ENCODE measurements around the gene C19orf85. TPM values are rescaled to one million over a fixed set of nuclear protein-coding genes. Genes with fewer than 3 reads are reported as not detected.

Gene C19orf85
- total RNA-seq, 1 donor from 2014 or later, result not detected

DNA sequence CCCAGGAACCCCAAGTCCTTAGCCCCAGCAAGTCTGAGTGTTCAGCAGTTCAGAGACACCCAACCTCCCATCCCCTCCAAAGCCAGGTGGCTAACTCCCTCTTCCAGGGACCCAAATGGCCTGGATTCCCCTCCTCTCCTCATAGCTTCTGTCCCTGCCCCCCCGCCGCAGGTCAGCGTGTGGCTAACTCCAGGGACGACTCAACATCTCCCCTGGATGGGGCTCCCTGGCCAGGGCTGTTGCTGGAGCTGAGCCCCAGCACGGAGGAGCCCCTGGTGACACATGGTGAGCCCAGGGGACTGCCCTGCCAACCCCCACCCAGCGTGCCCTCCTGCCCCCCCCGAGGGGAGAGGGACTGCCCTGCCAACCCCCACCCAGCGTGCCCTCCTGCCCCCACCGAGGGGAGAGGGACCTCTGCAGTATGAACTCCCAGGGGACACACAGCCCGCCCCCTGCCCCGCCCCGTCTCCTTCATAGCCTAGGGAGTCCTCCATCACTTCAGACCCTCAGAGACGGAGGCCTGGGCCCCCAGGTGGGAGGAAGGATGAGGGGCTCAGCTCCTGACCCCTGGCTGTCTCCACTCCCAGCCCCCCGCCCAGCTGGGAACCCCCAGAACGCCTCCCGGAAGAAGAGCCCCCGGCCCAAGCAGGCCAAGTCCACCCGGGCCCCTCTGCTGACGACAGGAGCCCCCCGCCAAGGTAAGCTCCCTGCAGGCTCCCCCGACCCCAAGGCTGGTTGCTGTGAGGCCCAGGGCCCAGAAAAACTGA is 25.3 kb upstream of the C19orf85 start:
- DNase-seq (ENCODE audit: low read depth, low spot score), result no peak

DNA sequence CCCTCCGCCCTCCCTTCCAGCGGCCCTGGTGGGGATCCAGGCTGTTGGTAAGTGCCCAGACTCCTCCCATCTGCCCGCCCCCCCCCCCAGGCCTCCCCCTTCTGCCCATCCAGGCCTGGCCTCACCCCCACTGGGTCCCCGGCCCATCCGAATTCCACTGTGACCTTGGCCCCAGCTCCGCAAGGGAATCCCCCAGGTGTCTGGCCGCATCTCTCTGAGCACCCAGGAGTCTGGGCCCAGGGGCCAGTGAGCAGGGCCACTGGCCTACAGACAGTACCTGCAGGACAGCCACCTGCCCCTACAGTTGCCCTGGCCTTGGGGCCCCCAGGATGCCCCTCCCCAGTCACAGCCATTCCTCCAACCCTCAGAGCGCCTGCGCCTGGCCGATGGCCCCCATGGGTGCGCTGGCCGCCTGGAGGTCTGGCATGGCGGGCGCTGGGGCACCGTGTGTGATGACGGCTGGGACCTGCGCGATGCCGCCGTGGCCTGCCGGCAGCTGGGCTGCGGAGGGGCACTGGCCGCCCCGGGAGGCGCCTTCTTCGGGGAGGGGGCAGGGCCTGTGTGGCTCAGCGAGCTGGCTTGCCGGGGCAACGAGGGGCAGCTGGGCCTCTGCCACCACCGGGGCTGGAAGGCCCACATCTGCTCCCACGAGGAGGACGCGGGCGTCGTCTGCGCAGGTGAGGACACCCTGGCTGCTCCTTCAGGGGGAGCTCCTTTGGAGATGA is 24.6 kb upstream of the C19orf85 start:
- no peak for DNase-seq (ENCODE audit: low read depth, low spot score)

DNA sequence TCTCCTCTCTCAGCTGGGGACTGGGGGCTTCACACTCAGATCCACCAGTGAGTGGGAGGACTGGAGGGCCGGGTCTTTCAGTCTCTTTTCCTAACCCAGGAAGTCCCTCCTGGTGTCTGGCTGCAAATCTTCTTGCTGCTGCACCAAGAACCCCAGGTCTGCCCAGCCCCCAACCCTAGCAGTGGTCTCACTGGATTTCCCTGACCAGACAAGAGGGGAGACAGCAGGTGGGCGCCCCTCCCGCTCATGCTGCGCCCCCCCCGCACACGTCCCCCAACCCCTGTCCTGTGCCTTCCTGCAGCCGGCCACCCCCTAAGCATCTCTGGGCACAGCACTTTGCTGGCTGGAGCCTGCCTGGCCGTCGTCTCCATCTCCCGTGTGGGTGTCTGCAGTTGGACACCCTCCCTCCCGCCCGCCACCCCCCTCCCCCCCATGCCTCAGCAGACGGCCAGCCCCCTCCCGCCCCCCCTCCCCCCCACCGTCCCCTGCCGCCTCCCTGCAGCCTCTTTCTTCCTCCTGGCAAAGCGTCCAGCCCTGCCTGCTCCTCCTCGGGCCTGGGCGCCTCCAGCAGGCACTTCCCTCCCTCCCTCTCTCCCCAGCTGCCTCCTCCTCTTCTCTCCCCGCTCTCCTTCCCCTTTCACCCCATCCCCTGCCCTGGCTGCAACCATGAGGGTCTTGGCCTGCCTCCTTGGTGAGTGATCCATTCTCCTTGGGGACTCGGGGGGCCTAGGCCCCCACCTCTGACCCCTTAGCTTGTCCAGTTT is 23.6 kb upstream of the C19orf85 start, which contains the start of gene SSC5D:
Gene SSC5D (plus strand): TSS at position 513 of the 764 bp plus-strand sequence. CDS start 154 bp downstream, at position 667.
- no peak for DNase-seq (ENCODE audit: low read depth, low spot score)

GRCh38 chr19:55486971-55487923 is 22.7 kb upstream of the C19orf85 start:
- DNase-seq (ENCODE audit: low read depth, low spot score), result peak; percentile 79

- DNase-seq (ENCODE audit: low read depth, low spot score), result no peak
Measured at GRCh38 chr19:55486043-55486970, 21.8 kb upstream of the C19orf85 start.

GRCh38 chr19:55485439-55486011 is 21.0 kb upstream of the C19orf85 start:
- DNase-seq (ENCODE audit: low read depth, low spot score), result no peak

GRCh38 chr19:55484593-55485438 is 20.3 kb upstream of the C19orf85 start, which contains the start of gene NAT14:
TSS of gene NAT14 (plus strand) at chr19:55485188. CDS start at chr19:55485709, 521 bp downstream.
- no peak for DNase-seq (ENCODE audit: low read depth, low spot score)

- DNase-seq (ENCODE audit: low read depth, low spot score), result no peak
Measured at GRCh38 chr19:55483706-55484592, 19.4 kb upstream of the C19orf85 start.

DNA sequence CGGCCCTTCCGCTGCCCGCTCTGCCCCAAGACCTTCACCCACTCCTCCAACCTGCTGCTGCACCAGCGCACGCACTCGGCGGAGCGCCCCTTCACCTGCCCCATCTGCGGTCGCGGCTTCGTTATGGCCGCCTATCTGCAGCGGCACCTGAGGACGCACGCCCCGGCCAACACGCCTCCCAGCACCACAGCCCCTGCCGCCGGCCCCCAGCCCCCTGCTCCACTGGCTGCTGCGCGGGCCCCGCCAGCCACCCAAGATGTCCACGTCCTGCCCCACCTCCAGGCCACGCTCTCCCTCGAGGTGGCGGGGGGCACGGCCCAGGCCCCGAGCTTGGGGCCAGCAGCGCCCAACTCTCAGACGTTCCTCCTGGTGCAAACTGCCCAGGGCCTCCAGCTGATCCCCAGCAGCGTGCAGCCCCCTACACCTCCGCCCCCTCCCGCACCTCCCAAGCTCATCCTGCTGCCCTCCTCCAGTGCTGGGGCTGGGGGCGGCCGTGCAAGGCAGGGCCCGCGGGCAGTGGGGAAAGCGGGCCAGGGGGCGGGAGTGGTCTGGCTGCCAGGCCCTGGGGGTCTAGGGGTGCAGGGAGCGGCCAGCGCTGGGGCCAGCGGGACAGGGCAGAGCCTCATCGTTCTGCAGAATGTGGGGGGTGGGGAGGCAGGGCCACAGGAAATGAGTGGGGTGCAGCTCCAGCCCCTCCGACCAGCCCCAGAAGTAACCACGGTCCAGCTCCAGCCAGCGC is 18.6 kb upstream of the C19orf85 start:
- no peak for DNase-seq (ENCODE audit: low read depth, low spot score)

- DNase-seq (ENCODE audit: low read depth, low spot score), result no peak
Measured at GRCh38 chr19:55482156-55482961, 17.8 kb upstream of the C19orf85 start.

GRCh38 chr19:55481794-55482155 is 17.2 kb upstream of the C19orf85 start:
- no peak for DNase-seq (ENCODE audit: low read depth, low spot score)

GRCh38 chr19:55481148-55481793 is 16.7 kb upstream of the C19orf85 start:
- no peak for DNase-seq (ENCODE audit: low read depth, low spot score)

DNA sequence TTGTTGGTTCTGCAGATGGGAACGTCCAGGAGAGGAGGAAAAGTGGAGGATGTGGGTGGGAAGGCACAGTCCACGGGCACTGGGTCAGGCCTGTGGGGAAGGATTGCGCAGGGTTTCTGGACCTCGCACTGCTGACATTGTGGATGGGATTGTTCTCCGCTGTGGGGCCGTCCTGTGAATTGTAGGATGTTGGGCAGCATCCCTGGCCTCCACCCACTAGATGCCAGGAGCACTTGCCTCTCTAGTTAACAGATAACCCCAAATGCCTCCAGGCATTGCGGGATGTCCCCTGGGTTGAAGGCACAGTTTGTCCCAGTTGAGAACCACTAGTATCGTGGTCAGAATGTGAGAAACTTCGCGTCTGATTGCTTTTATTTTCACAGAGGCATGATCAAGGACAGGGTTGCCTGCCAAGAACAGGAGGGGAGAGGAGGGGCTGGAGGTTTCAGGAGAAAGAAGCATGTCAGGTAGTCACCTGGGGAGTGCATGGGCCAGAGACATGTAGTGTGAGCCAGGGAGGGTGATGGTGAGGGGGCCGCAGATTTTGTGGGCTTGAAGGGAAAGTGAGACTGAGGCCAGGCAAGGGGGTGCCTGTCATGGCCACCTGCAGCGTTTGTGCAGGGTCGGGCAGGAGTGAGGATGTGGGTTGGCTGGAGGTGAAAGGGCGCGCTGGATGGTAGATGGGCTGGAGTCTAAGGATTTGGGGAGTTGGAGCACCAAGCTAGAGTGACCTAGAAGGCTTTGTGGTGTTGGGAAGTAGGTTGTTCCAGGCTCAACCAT is 15.1 kb upstream of the C19orf85 start:
- DNase-seq (ENCODE audit: low read depth, low spot score), result no peak

GRCh38 chr19:55479045-55479444 is 14.5 kb upstream of the C19orf85 start:
- no peak for DNase-seq (ENCODE audit: low read depth, low spot score)
